ENCODE measurements around the gene SLC15A5.

Gene SLC15A5

DNA sequence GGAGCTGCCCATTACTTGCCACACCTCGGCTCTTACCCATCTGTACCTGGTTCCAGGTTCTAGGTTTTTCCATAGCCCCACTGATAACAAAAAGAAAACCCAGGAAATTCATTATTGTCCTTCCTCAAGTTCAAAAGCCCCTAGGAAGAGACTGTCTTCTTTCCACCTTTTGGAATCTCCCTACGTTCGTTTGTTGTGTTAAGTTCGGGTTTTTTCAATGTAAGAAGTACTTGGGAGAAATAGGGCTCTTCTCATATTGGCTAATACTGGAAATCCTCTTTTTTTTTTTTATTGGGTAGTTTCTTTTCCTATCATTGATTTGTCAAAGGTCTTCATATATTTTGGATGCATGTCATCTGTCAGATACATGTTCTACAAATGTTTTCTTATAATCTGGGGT, 17.3 kb downstream of the SLC15A5 start:
- no peak for DNase-seq

DNA sequence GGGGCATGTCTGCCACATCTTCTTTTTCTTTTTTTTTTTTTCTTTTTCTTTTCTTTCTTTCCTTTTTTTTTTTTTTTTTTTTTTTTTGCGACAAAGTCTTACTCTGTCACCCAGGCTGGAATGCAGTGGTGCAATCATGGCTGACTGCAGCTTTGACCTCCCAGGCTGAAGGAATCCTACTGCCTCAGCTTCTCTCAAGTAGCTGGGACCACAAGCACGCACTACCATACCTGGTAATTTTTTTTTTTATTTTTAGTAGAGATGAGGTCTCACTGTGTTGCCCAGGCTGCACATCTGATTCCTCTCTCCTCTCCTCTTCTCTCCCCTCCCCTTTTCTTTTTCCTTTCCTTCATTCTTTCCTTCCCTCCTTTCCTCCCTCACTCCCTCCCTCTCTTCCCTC, 18.5 kb downstream of the SLC15A5 start:
- DNase-seq: no peak

GRCh38 chr12:16246264-16246663, 31.2 kb downstream of the SLC15A5 start:
- no peak for DNase-seq

- DNase-seq: no peak
These were observed 32.3 kb downstream of the SLC15A5 start for GRCh38 chr12:16245209-16245608.

DNA sequence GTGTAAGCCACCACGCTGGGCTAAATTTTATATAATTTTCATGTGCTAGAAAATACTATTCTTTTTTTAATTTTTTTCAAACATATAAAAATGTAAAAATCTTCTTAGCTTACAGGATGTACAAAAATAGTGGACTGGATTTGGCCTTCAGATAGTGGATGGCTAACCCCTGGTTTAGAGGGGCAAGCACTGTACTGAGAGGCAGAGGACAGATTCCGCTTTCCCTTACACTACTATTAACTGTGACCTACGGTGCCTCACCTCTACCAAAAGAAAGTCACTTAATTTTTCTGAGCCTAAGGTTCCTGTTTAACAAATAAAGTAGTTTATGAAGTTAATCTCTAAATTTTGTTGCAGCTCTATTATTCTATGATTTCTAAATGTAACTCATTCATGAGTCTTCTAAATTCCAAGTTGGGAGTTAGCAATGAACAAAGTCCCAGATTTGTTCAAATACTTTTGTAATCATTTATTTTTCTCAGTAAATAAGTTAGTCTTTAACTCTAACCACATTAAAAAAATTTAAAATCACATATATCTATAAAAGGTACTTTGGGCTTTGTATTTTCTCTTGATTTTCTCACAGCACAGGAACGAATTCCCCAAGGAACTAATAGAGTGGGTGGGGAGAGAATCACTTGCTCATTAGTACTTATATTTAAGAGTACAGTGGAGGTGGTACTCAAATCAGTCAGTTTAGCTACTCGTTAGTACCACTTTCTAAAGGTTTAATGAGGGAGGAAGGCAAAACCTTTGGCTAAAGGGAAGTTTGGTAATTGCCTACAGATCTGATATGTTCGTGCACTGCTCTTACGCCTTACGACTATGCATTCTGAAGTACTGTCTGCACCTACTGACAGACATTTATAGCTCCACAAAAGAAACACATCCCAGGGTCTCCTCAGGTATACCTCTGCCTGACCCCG, 33.7 kb downstream of the SLC15A5 start:
- DNase-seq: no peak

- no peak for DNase-seq
These were observed 36.1 kb downstream of the SLC15A5 start for GRCh38 chr12:16241346-16241745.

- no peak for DNase-seq
These were observed 38.8 kb downstream of the SLC15A5 start for GRCh38 chr12:16238661-16239060.

DNA sequence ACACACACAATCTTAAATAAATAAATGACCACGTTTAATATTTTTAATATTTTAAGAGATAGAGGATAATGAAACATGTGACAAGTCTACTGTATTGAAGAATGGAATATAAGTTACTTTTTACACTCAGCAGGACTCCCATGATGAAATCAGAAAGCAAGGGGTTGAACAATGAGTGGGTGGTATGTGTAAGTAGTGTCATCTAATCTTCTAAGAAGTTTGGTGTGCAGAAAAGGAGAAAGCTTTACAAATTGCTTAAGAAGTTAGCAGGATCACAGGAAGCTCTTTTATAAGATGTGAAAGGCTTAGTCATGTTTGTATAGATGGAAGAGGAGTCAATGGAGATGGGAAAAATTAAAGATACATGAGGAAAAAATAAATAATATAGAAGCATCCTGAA, 47.8 kb downstream of the SLC15A5 start:
- DNase-seq: peak; percentile 34

- DNase-seq: peak; percentile 43
These were observed 49.4 kb downstream of the SLC15A5 start for GRCh38 chr12:16228067-16228466.

- no peak for DNase-seq
These were observed 51.8 kb downstream of the SLC15A5 start for GRCh38 chr12:16225692-16226091.

- DNase-seq: no peak
These were observed 53.3 kb downstream of the SLC15A5 start for GRCh38 chr12:16224196-16224595.

GRCh38 chr12:16221776-16222175, 55.7 kb downstream of the SLC15A5 start:
- DNase-seq: no peak

DNA sequence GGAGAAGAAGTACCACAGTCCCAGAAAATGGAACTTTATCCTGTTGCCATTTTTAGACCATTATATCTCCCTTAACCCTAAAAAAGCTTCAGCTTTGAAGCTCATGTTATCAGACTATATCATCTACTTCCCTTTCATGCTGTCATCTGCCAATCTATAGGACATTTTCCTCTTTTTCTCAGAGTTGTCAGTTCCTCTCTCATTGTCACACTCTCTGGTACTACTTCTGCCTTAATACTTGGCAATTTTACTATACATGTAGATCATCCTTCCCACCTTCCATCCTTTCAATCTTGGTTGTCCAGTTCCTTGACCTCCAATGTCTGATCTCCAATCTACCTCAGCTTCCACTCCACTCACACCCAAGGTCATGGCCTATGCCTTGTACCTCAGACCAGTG, 57.4 kb downstream of the SLC15A5 start:
- no peak for DNase-seq

- no peak for DNase-seq
These were observed 58.3 kb downstream of the SLC15A5 start for GRCh38 chr12:16218934-16219751.

DNA sequence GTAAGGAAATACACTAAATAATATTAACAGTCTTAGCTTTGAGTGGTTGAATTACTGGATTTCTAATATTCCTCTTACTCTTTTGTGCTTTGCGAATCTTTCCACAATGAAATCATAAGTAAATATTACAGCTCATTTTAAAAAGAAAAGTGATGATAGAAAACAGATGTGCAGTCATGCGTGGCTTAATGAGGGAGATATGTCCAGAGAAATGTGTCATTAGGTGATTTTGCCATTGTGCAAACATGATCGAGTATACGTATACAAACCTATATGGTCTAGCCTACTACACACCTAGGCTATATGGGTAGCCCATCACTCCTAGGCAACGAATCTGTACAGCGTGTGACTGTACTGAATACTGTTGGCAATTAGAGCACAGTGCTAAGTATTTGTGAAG, 59.3 kb downstream of the SLC15A5 start:
- DNase-seq: no peak

GRCh38 chr12:16211731-16212130, 65.8 kb downstream of the SLC15A5 start:
- no peak for DNase-seq

DNA sequence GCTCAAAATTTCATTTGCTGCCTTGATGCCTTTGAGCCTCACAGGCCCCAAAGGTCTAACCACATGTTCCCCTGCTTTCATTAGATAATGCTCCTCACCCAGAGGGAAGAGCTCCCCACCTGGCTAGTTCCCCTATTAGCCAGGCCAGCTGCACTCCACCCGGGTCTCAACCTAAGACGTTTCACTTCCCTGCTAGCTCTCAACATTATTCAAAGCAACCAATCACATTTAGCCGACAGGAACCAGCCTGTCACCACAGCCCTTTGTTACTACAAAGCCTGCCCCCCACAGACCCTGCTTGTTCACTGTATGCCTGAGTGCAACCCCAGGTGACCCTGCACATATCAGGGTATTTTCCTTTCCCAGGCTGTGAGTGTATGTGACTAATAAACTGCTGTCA, 78.6 kb downstream of the SLC15A5 start:
- DNase-seq: peak; percentile 95

DNA sequence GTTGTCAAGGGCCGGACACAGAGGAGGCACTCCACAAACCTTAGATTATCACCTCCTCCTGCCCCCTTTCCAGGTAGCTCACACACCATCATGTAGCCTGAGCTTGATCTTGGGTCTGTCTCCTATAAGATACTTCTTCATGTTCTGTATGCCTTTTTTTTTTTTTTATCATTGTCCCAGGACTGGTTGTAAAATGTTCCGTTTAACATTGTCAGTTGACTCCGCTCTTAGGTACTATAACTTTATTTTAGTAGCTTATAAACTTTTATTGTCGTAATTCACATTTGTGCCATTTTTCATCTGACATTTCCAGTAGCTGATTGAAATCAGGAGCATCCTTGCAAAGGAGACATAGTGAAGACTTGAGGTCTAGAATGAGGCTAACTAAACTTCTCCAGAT, 79.9 kb downstream of the SLC15A5 start:
- no peak for DNase-seq

DNA sequence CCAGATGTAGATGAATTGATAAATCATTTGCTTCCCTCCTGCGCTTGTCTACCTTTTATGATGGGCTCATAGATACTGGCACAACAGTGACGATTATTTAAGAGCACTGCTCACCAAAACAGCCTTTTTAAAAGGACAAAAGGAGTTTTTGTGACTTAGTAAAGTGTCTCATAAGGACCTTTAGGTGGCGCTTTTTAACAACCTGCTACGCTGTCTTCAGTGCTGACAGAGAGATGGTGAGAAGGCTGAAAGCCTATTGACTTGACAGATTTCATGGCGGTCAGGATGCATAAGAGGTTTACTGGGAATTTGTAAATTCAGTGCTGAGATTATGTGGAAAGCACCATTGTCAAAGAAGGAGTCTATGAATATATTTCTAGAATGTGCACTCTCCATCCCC, 87.6 kb downstream of the SLC15A5 start:
- DNase-seq: peak; percentile 50

DNA sequence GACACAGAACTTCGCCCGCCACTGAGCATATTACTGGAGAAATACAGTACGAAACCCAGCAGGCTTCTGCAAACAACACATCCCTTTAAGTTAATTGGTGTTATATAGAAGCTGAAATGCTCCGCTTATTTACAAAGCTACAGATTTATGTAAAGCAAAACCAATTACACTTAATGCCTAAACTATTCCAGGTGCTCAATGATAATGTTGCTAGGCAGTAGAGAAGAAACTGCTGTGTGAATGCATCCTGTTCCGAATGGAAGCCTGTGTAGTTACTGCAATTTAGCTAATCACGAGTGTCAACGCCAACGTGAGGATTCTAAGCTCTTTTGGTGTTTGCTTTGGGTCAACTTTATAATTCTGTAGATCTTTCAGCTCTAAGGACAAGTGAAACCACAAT, 89.8 kb downstream of the SLC15A5 start:
- no peak for DNase-seq

- no peak for DNase-seq
These were observed 92.8 kb downstream of the SLC15A5 start for GRCh38 chr12:16184681-16185080.

GRCh38 chr12:16183541-16183940, 93.9 kb downstream of the SLC15A5 start:
- no peak for DNase-seq

- no peak for DNase-seq
These were observed 101.6 kb downstream of the SLC15A5 start for GRCh38 chr12:16175840-16176239.

DNA sequence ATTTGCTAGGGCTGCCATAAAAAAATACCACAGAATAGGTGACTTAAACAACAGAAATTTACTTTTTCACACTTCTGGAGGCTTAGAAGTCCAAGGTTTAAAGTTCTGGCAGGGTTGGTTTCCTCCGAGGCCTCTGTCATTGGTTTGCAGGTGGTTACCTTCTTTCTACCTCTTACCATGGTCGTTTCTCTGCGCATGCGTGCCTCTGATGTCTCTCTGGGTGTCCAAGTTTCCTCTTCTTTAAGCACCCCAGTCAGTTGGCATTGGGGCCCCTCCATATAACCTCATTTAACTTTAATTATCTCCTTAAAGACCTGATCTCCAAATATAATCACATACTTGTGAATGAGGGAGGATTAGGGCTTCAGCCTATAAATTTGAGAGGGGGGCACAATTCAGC, 103.2 kb downstream of the SLC15A5 start:
- DNase-seq: no peak
